NT2/D1 (cell line): ENCODE measurements around the gene TIAM1.

Experiments used
- YY1 ChIP-seq: IDR thresholded peaks from 2 replicates; pipeline ENCODE4 v1.6.1; 2011; ENCODE audit not compliant: insufficient read length, insufficient read depth
- ZNF274 ChIP-seq: IDR thresholded peaks from 2 replicates; pipeline ENCODE4 v1.6.1; 2011; ENCODE audit warnings: mild to moderate bottlenecking, low read depth, low read length

DNA sequence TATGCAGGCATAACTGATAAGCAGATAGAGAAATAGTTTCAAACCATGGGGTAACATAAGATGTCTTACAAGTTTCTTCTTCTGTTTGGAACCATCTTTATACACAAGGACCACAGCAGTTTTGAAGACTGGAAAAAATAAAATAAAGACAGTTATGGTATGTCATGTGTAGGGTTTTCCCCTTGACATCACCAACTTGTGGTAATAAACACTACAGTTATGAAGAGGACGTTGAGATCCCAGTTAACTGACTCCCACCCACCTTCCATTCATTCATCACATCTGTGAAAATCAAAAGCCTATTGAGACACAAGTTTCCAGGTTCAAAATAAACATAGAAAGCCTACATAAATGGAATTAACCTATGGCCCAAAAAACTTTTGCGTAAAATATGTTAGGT, 213.2 kb downstream of the TIAM1 start:
- TF ChIP-seq ZNF274 = no peak
- TF ChIP-seq YY1 = no peak
